ENCODE results near the gene FAM78B. TPM values are rescaled to one million over a fixed set of nuclear protein-coding genes. Genes with fewer than 3 reads are reported as not detected.

Gene FAM78B
- polyA plus RNA-seq, 6 donors from 2014 or later: not detected

DNA sequence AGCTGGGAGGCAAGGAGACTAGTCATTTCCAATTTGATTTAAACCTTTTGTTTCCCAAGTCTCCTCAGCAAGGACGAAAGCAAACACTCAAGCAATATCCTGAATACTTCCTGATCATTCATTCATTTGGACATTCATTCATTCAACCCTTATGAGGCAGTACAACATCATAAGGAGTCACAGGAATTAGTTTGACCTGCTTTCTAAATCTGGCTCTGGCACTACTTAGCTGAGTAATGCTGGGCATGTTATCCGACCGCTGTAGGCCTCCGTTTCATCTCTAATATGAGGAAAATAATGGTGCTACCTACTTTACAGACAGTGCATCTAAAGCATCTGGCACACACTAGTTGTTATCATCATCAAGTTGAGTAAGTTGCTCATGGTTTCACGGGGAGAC lies 11.7 kb downstream of the FAM78B start:
- H3K4me3 Mint-ChIP-seq: no peak overlapping the region
- H3K9me3 Mint-ChIP-seq: peaks cover 0 to 2% (median 0%) of the 10 kb centered on the region in 7 donors
- ATAC-seq (ENCODE audit: low read depth in 2 of 2) (no peak), DNase-seq (no peak)
- H3K27me3 Mint-ChIP-seq: peaks cover 17 to 38% (median 34%) of the 10 kb centered on the region in 3 donors
- H3K4me1 Mint-ChIP-seq: no peaks in the 10 kb centered on the region
- H3K27ac Mint-ChIP-seq: no peak overlapping the region
- no peaks in the 10 kb centered on the region for H3K36me3 Mint-ChIP-seq

DNA sequence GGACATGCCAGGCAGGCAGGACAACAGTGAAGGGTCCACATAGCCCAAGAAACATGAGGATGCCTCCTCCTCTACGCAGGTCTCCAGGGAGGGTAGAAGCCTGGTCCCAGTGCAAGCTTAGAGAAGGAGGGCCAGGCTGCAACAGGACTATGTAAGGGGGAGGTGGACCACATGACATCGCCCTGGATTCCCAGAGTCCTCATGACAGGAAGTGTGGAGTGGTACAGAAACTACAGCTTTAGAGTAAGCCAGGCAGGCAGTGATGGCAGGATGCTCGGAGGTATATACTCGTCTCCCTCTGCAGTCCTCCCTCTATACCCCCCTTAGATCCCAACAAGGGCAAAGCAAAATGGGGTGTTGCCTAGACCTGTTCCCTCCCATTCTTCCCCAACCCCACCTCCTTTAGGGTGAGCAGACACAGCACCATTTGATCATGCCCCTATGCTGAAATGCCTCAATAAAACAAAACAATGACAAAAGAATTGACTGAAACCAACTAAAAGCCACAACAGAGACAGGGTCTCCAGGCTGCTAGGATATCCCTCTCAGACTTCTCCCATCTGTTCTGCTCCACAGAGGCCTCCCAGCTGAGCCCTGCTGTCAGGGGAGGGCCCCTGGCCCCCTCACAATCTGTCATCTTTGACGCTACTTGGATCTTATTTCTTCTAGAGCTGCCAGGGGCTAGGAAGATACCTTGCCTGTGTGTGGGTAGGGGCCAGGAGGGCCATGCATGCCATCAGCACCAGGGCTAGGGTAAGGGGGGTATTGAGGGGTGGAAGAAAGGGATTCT lies 13.1 kb downstream of the FAM78B start:
- Mint-ChIP-seq H3K27ac (no peak overlapping the region), H3K27me3 (peaks cover 13 to 27% (median 22%) of the 10 kb centered on the region in 3 donors), H3K4me3 (no peak overlapping the region)

DNA sequence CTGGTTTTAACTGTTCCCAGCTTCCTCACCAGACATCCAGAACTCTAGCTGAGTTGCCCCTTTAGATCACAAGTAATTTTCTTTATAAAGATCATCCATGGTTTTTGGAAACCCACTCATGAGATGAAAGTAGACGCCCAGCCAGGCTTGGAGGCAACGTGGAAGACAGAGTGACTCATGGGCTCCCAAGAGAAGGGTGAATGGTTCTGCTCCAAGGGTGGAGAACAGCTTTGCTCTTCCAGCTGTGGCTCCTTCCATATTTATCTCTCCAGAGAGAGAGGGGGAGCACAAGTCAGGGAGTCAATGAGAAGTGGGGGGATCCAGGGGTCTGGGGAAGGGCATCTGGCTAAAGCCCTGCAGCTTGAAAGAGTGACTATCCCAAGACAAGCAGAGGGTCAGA lies 13.8 kb downstream of the FAM78B start:
- no peak for ATAC-seq (ENCODE audit: low read depth in 2 of 2)
- H3K9me3 Mint-ChIP-seq: peaks cover 0 to 5% (median 2%) of the 10 kb centered on the region in 7 donors
- H3K27ac Mint-ChIP-seq: no peak overlapping the region
- no peaks in the 10 kb centered on the region for H3K4me1 Mint-ChIP-seq
- H3K36me3 Mint-ChIP-seq: no peaks in the 10 kb centered on the region
- peaks cover 15 to 30% (median 18%) of the 10 kb centered on the region in 3 donors for H3K27me3 Mint-ChIP-seq
- H3K4me3 Mint-ChIP-seq: no peak overlapping the region
- no peak for DNase-seq

More for the DNA sequence above, 13.1 kb downstream of the FAM78B start:
- DNase-seq (no peak), ATAC-seq (ENCODE audit: low read depth in 2 of 2) (no peak)
- Mint-ChIP-seq H3K36me3 (no peaks in the 10 kb centered on the region), H3K4me1 (no peaks in the 10 kb centered on the region), H3K9me3 (peaks cover 0 to 2% (median 0%) of the 10 kb centered on the region in 7 donors)

DNA sequence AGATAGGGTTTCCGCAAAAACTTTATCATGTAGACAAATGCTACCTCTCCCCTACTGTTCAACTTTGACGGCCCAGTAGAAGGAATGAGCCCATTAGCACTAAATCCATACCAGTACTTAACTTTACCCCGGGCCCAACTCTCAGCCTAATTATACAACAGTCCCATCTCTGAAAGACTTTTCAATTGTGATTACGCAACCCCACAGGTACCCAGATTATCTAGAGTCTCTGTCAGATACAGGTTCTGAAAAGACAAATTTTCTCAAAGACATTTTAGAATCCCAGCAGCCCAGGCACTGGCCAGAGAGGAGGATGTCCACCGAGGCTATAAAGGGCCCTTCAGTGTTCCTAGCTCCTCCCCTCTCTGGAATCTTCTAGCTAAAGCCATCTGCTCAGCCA lies 15.0 kb downstream of the FAM78B start:
- no peak for DNase-seq
- no peak overlapping the region for H3K27ac Mint-ChIP-seq
- peaks cover 15 to 30% (median 18%) of the 10 kb centered on the region in 3 donors for H3K27me3 Mint-ChIP-seq
- no peak overlapping the region for H3K4me3 Mint-ChIP-seq
- no peaks in the 10 kb centered on the region for H3K36me3 Mint-ChIP-seq
- H3K9me3 Mint-ChIP-seq: peaks cover 0 to 5% (median 2%) of the 10 kb centered on the region in 7 donors
- no peak for ATAC-seq (ENCODE audit: low read depth in 2 of 2)
- H3K4me1 Mint-ChIP-seq: no peaks in the 10 kb centered on the region

DNA sequence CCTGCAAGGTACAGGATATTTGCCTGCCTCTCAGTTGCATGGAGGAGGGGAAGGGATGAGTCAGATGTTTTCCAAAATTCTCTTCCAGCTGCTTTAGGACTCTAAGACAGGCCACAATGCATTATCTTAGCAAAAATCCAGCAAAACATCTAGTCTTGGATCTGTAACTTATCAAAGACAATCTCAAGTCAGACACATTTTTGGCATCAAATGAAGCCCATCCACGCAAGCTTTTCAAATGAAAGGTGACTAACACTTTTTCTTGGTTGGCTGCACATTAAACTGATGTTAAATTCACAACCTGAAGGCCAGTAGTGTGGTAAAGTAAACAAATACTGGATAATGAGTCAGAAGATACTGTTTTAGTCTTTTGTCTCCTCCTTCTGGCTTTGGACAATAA lies 21.3 kb downstream of the FAM78B start:
- no peak for DNase-seq
- Mint-ChIP-seq H3K4me1 (no peaks in the 10 kb centered on the region), H3K9me3 (peaks cover 0 to 7% (median 3%) of the 10 kb centered on the region in 7 donors), H3K4me3 (no peak overlapping the region), H3K27me3 (peaks cover 8 to 17% (median 12%) of the 10 kb centered on the region in 3 donors), H3K36me3 (no peaks in the 10 kb centered on the region), H3K27ac (no peak overlapping the region)
- ATAC-seq (ENCODE audit: low read depth in 2 of 2): no peak

DNA sequence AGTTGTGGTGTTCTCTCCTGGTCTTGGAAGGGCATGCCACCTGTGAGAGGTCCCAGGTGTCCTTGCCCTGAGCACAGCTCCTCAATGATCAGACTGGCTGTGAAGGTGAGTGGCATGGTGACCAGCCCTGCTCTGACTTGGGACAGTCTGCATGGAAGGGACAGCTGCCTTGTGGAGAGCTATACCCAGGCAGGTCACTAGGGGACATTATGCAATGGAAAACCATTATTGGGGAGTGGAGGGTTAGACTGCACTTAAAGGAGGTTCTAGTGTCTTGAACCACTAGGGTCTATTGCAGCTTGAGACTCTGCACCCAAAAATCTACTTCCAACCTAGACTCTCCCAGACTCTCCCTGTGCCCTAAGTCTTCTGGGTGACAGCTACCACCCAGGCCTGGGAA lies 24.8 kb downstream of the FAM78B start:
- peaks cover 0 to 11% (median 0%) of the 10 kb centered on the region in 7 donors for H3K9me3 Mint-ChIP-seq

DNA sequence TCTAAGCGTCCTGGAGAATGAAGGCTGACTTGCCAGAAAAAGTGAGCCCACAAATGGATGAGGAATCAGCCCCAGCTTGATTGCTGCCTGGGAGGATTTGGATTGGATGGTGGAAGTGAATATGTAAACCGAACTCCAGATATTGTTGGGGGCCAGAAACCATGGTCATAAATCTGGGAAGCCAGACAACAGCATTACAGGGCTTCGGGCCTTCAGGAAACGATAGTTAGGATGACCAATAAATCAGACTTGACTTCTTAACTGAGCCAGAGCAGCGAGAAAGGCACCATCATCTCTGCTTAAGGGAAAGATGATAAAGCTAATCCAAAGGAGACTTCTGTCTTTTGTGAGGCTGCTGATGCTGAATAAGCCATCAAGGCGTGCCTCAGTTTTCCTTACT lies 26.6 kb downstream of the FAM78B start:
- Mint-ChIP-seq H3K4me1 (no peaks in the 10 kb centered on the region), H3K9me3 (peaks cover 0 to 11% (median 0%) of the 10 kb centered on the region in 7 donors), H3K4me3 (no peak overlapping the region), H3K36me3 (no peaks in the 10 kb centered on the region), H3K27me3 (peaks cover 8 to 37% (median 27%) of the 10 kb centered on the region in 3 donors), H3K27ac (no peak overlapping the region)
- ATAC-seq (ENCODE audit: low read depth in 2 of 2) (no peak), DNase-seq (no peak)

More for the DNA sequence above, 24.8 kb downstream of the FAM78B start:
- peaks cover 13 to 29% (median 17%) of the 10 kb centered on the region in 3 donors for H3K27me3 Mint-ChIP-seq
- H3K4me1 Mint-ChIP-seq: no peaks in the 10 kb centered on the region
- H3K4me3 Mint-ChIP-seq: no peak overlapping the region
- no peak overlapping the region for H3K27ac Mint-ChIP-seq
- ATAC-seq (ENCODE audit: low read depth in 2 of 2): no peak
- DNase-seq: no peak
- no peaks in the 10 kb centered on the region for H3K36me3 Mint-ChIP-seq

DNA sequence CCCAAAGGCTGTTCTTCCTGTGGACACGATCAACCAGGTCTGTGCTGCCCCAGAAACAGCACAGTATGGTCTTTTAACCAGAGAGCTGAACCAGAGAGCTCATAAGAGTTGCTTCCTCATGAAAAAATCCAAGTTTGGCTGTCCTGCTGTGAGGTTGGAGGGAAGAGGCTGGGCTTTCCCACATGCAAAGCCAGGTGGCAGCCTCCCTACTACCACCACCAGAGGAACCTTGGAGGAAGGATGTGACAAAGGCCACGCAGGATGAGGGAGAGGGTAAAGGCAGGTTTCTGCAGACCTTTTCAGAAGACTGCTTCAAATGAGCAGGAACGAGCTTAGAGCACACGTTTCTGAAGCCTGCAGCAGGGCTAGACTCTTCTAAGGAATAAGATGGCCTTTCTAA lies 27.1 kb downstream of the FAM78B start:
- no peak for DNase-seq
- Mint-ChIP-seq H3K9me3 (peaks cover 0 to 11% (median 0%) of the 10 kb centered on the region in 7 donors), H3K36me3 (no peaks in the 10 kb centered on the region), H3K4me3 (no peak overlapping the region), H3K4me1 (no peaks in the 10 kb centered on the region), H3K27me3 (peaks cover 8 to 37% (median 27%) of the 10 kb centered on the region in 3 donors), H3K27ac (no peak overlapping the region)
- ATAC-seq (ENCODE audit: low read depth in 2 of 2): no peak

DNA sequence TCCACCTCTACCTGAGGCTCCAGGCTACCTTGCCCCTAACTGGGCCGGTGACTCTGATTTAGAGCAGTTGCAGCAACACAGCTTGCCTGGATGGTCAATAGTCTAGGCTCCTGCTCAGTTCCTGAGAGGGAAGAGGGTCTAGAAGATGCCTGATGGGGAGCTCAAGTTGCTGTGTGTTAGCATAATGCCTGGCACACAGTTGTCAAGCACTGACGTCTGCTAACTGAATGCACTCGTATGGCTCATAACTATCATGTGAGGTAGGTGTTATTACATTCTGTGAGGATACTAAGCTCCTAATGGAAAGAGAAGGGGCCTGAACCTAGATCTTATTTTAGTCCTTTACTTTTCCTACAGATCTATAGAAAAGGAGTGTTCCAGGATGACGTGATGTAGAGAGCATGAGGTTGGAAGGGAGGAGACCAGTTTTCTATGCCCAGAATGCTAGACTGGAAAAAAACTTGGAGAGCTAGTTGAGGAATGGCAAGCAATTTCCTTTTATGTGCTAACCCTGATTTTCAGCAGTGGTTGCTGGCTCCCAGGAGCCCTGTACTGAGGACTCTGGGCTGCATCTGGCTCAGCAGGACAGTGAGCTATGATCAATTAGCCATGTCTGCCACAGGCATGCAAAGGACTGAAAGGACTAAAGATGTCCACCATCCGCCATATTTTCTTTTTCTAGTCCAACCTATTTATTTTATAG lies 30.0 kb downstream of the FAM78B start:
- ATAC-seq (ENCODE audit: low read depth in 2 of 2): no peak
- no peaks in the 10 kb centered on the region for H3K36me3 Mint-ChIP-seq

DNA sequence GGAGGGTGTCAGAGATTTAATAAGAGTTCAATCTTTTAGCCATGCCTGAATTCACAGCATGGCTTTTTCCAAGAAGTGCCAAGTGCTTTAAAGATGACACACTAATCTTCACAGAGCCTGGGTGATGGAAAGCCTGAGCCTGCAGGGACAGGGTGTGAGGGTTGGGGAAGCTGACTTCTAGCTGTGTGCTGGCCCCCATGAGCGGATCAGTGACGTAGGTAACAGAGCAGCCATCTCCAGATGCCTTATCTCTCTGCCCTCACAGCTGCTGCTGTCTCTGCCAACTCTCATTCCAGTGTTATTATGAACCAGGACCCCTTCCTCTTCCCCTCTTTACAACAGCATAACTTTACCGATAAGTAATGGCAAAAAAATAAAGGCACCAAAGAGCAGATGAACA lies 30.6 kb downstream of the FAM78B start:
- H3K4me3 Mint-ChIP-seq: no peak overlapping the region
- peaks cover 0 to 13% (median 4%) of the 10 kb centered on the region in 7 donors for H3K9me3 Mint-ChIP-seq
- no peak for DNase-seq
- H3K27me3 Mint-ChIP-seq: peaks cover 12 to 25% (median 19%) of the 10 kb centered on the region in 3 donors
- no peaks in the 10 kb centered on the region for H3K4me1 Mint-ChIP-seq
- no peak overlapping the region for H3K27ac Mint-ChIP-seq
- H3K36me3 Mint-ChIP-seq: no peaks in the 10 kb centered on the region
- no peak for ATAC-seq (ENCODE audit: low read depth in 2 of 2)

More for the DNA sequence above, 30.0 kb downstream of the FAM78B start:
- Mint-ChIP-seq H3K27me3 (peaks cover 12 to 28% (median 19%) of the 10 kb centered on the region in 3 donors), H3K9me3 (peaks cover 0 to 15% (median 4%) of the 10 kb centered on the region in 7 donors), H3K27ac (no peak overlapping the region), H3K4me3 (no peak overlapping the region), H3K4me1 (no peaks in the 10 kb centered on the region)
- DNase-seq: no peak

DNA sequence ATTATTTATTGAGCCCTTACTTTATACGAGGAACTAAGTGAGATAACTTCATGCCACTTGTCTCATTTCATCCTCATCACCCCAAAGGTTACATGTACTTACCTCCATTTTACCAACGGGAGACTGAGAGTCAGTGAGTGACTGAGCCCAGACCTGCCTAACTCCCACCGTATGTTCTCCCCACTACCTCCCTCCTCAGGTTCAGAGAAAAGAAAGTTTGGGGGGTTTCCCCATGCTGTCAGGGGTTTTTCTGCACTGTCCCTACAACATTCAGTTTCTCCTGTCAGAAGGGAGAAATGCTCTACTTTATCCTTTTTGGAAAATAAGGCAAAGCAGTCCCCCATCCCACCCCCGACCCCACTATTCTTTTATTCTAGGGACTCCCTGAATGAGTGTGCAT lies 32.9 kb downstream of the FAM78B start:
- H3K36me3 Mint-ChIP-seq: no peaks in the 10 kb centered on the region
- DNase-seq (no peak), ATAC-seq (ENCODE audit: low read depth in 2 of 2) (no peak)
- H3K4me1 Mint-ChIP-seq: no peaks in the 10 kb centered on the region
- H3K27ac Mint-ChIP-seq: no peak overlapping the region
- peaks cover 3 to 10% (median 5%) of the 10 kb centered on the region in 7 donors for H3K9me3 Mint-ChIP-seq
- H3K4me3 Mint-ChIP-seq: no peak overlapping the region
- peaks cover 11 to 26% (median 22%) of the 10 kb centered on the region in 3 donors for H3K27me3 Mint-ChIP-seq

DNA sequence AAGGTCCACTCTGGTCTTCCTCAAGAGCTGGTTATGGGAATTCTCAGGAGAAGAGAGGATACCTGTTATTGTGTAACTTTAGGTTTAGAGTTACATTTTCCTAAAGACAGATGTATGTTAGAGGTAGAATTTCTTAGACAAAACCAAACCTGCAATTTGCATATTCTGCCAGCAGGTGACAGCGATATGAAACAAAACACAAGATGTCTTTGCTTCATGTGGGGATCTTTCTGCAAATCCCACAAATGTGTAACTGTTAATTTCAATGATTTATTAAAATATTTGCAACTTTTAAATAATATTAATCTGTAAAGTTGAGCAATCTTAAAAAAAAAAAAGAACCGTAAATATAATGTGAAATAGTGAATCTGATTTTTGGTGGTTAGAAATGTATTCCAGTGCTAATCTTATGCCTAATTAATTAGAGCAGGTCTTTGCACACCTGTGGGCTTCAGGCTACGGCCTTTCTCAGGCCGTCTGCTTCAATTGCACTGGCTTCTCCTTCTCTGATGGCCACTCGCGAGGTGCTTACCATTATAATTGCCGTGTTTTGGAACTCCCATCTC lies 33.4 kb downstream of the FAM78B start:
- Mint-ChIP-seq H3K9me3 (peaks cover 3 to 10% (median 5%) of the 10 kb centered on the region in 7 donors), H3K4me1 (no peaks in the 10 kb centered on the region), H3K27ac (no peak overlapping the region), H3K4me3 (no peak overlapping the region), H3K27me3 (peaks cover 16 to 24% (median 22%) of the 10 kb centered on the region in 3 donors), H3K36me3 (no peaks in the 10 kb centered on the region)
- ATAC-seq (ENCODE audit: low read depth in 2 of 2): no peak
- no peak for DNase-seq

DNA sequence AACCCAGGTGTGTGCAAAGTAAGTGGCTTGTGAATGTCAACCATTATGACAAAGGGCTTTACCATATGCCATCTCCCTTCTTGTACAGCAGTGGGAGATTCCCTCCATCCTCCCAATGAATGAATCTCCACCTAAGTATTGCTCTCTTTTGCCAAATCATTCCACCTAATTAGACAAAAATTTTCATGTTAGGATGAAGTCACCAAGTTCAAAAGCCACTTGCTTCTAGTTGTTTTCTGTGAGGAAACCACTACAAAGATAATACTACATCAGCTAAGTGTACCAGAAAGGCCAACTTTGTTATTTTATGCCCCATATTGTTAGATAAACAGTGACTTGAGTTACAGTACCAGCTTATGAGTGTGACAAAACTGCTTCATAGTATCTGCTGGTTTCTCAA lies 34.3 kb downstream of the FAM78B start:
- Mint-ChIP-seq H3K9me3 (peaks cover 3 to 10% (median 5%) of the 10 kb centered on the region in 7 donors), H3K27ac (no peak overlapping the region), H3K36me3 (no peaks in the 10 kb centered on the region), H3K4me3 (no peak overlapping the region), H3K4me1 (no peaks in the 10 kb centered on the region), H3K27me3 (peaks cover 19 to 22% (median 19%) of the 10 kb centered on the region in 3 donors)
- no peak for DNase-seq
- ATAC-seq (ENCODE audit: low read depth in 2 of 2): no peak

All from naive B cell (primary cell).